CD4-positive, alpha-beta T cell treated with Interleukin-2 at 100 ng/mL for 4 hours (primary cell): Measurements from ENCODE around the gene DOHH.

Experiments
- DNase-seq: peaks from one replicate; pipeline ENCODE4 v3.0.0-alpha.2; 2020; ENCODE audit warnings: low spot score

The DOHH gene, protein sequence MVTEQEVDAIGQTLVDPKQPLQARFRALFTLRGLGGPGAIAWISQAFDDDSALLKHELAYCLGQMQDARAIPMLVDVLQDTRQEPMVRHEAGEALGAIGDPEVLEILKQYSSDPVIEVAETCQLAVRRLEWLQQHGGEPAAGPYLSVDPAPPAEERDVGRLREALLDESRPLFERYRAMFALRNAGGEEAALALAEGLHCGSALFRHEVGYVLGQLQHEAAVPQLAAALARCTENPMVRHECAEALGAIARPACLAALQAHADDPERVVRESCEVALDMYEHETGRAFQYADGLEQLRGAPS

DNA sequence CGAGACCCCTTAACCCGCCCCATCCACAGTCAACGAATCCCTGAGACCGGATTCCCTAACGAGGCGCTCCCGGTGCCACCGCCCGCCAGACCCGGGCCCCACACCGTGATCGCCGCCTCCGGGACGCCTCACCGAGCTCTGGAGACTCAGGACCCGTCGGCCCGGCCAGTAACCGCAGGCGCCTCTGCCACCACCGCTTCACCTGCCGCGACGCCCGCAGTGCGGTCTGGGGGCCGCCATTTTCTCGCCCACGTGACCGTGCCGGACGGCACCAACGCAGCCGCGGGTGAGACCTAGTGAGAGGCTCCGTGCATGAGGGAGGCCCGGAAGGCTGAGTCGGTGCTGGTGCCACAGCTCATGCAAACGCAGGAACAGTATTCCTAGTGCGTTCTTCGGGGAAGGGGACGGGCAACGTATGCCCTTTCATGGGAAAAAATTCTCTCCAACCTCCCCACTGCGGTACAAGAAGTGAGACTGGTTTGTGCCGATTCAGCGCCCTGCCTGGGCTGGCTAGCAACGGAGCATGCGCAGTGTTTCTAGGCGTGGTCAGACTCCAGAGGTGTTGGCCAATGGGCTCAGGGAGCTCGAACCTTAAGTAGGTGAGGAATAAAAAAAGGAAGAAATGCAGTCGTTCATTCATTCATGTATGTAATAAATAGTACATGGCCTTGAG lies at the start of gene DOHH:
Gene DOHH, minus strand, starts transcription at position 246 of the 673 bp plus-strand sequence. CDS start 3,860 bp downstream, outside the sequence.
- DNase-seq, result peak; percentile 98

DNA sequence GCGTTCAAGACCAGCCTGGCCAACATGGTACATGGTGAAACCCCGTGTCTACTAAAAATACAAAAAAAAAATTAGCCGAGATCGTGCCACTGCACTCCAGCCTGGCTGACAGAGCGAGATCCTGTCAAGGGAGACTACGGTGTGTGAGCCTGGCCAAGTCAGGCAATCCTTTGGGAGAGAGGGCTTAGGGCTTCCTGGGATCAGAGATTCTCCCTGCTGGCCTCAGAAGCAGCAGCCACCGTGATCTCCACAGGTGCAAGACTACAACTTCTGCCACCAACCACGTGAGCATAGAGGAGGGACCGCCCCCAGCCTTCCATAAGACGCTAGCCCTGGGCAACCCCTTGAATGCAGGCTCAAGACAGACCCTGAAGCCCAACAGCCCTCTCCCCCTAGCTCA lies 49.3 kb upstream of the DOHH start:
- DNase-seq, result no peak

DNA sequence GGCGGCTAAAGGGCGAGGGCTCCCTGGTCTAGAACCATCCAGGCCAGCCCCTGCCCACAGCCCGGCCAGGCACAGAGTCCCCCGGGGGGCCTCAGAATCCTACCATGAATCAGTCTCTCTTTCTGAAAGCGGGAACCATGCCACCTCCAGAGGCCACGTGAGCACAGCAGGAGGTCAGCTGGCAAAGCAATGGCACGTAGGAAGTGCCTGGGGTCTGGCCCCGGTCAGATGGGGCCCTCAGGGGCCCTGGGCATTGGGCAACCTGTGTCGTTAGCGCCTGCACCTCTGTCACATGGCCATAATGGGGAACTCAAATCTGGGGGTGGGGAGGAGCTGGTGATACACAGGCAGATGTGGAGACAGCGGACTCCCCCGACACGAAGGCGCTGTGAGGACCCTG lies 48.1 kb upstream of the DOHH start:
- no peak for DNase-seq

DNA sequence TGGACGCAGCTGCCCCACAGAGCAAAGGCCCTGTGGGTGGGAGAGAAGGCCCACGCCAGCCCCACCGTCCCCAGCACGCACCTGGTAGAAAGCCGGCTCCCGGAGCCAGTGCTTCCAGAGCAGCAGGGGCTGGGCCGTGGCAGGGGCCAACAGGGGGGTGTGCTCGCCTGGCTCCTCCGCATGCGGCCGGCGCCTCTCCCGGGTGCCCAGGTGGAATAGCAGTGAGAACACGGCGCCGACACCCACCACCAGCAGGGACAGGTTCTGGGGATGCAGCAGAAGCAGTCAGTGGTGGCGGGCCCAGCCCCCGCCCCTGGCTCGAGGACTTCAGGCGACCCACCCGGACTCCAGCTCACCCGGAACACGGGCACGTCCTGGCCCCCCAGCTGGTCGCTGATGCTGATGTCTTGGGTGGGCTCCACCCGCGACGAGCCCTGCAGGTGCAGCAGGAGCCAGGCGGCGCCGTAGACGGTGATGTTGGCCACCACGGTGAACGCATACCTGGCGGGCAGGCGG lies 47.4 kb upstream of the DOHH start:
- no peak for DNase-seq

DNA sequence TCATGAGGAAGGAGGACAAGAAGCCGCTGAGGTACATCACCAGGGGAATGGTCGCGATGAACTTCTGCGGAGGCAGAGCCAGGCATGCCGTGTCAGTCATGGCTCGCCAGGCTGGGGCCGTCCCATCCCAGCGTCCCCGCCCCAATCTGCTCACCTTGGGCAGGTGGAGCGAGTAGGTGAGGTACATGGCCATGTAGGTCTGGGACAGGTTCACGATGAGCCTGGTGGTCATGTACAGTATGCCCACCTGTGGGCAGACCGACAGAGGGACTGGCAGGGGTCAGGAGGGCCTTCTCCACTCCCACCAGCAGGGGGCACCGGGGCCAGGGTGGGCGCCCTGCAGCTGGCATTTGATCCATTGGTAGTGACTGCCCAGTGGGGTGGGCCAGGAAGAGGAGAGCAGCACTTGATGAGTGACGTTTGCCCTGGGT lies 46.8 kb upstream of the DOHH start:
- peak; percentile 31 for DNase-seq

DNA sequence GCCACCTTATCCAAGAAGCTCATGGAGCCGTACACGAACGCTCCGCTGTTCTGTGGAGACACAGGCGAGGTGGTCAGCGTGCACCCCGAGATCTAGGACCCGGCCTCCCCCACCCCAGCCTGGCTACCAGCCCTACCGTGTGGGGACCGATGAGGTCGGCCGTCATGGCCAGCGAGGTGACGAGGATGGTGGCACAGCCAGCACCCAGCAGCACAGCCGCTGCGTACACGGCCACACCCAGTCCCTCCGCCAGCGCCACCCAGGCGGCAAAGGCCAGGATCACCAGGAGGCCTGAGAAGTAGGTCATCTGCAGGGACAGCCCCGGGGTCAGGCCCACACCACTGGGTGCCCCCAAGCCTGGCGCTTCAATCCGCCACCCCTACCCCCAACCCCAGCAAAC lies 45.6 kb upstream of the DOHH start:
- no peak for DNase-seq

DNA sequence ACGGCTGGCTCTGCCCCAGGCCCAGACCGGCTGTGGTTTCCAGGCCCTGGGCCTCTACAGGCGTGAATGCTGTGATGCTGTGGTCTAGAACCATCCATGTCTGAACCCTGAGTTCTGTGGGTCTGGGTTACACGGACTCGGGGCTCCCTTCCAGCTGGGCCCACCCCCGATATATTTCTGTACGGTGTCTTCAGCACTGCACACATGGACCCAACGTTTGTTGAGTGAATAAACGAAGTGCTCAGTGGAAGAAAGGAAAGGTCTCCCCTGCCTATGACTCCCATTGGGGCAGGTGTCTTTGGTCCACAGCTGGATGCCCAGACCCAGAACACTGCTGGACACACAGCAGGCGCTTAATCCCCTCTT lies 45.2 kb upstream of the DOHH start:
- no peak for DNase-seq

DNA sequence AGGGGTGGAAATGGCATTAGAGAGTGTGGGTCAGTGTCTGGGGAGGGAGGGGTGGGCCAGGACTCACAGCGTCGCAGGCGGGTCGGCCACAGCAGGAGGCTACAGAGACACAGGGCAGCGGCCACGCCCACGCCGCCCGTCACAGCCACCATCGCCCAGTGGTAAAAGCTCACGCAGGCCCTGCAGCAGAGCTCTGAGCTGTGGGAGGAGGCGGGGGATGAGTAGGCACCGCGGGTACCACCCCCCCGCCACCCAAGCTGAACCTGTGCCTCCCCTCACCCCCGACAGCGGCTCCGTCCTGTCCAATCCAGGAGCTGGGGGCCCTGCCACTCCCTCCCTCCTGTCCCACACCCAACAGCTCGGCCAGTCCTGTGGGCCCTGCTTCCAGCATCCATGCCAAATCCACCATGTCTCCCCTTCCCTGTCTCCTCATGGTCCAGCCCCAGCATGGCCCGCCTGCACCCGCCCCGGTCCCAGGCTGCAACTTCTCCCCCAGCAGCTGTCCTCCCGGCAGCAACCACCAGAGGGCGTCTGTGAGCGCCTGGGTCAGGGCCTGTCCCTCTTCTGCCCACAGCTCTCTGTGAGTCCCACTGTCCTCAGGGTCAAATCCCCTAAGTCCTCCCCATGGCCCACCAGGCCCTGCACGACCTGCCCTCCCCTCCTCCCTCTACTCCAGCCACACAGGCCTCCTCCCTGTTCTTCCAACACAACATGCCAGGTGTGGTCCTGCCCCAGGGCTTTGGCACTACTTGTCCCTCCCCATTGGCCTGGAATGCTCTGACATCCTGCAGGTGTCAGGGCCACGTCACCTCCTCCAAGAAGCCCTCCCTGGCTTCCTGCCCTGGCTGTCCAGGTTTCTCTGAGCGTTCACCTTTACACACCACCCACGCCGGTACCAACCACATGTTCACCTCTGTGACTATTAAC lies 44.5 kb upstream of the DOHH start:
- DNase-seq, result peak; percentile 77

DNA sequence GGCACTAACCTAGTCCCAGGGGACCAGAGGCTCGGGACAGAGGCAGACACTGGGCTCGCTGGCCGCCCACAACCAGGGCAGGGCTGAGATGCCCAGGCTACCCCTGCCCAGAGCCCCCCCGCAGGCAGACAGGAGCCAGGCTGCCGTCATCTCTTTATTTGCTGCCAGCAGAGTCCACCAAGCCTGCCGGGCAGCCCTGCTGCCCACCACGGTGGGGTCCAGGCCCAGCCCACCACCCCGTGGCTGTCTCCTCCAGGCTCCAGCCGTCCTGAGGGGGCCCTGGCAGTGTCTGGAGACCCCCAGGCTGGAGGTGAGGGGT lies 43.5 kb upstream of the DOHH start:
- DNase-seq, result no peak

DNA sequence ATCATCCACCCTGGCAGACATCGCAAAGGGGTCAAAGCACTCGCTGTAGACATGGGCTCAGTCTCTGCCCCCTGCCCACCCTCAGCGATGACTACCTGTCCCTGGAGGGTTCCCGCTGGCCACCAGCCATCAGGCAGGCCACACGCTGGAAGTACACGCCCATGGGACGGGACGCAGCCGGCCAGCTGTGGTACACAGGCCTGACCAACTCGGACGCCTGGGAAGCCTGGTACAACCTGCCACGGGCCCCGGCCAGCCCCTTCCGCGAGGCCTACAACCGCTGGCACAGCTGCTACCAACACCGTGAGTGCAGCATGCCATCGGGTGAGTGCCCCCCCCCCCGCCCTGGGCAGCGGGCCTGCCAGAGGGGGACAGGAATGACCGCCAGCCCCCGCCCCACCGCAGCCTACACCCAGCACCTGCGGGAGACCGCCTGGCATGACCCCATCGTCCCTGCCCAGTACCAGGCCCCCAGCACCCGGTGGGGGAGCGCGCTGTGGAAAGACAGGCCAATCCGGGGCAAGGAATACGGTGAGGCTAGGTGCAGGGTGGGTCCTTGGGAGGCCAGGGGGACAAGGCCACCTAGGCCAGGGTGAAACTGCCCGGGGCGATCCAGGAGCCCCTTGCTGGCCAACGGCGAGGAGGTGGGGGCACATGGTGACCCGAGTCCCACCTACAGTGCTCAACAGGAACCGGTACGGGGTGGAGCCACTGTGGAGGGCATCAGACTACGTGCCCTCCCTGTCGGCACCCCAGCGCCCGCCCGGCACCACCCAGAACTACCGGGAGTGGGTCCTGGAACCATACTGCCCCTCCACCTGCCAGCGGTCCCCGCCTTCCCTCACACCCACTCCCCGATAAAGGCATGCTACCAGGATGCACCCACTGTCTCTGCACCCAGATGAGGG lies 42.9 kb upstream of the DOHH start:
- no peak for DNase-seq

DNA sequence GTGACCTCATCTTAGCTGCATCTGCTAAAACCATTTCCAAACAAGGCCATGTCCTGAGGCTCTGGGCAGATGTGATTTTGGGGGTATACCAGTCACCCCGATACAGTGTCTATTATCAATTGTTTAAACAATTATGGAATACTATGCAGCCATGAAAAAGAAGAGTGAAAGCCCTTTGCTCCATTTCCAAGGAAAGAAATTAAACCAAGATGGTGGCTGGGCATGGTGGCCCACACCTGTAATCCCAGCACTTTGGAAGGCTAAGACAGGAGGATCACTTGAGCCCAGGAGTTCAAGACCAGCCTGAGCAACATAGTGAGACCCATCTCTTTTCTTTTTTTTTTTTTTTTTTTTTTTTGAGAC lies 39.3 kb upstream of the DOHH start:
- no peak for DNase-seq

DNA sequence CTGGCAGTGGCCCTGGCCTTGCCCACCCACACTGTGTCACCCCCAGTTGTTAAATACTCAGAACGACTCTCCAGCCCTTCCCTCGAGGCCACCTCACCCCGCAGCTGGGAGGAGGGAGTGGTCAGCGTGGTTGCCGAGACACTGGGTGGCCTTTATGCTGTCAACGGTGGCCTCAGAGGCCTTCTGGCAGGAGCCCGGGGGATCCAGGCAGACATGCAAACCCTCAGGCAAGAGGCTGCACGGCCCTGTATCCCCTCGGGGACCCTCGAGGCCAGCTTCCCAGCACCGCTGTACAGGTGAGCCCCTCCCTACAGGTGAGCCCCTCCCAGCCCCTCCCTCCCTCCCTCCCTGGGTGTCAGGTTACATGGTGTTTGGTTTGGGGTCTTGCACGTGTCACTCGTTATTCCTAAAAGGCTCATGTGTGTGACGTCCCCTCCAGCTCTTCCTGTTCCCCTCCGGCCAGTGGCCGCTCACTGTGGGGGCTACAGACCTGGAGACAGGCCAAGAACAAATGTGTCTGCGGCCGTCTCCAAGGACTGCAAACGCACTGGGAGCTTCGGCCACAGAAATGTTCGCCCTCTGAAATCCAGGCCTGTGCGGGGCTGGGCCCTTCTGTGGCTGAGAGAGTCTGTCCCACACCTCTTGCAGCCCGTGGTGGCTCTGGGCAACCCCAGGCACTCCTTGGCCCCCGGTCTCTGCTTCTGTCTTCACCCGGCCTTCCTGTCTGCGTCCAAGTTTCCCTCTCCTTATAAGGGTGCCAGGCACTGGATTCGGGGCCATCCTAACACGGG lies 38.7 kb upstream of the DOHH start, which contains the start of gene TEKTIP1:
Gene TEKTIP1, plus strand, starts transcription at position 210 of the 791 bp plus-strand sequence. Its CDS starts 4 bp downstream, at position 214.
- DNase-seq, result no peak

DNA sequence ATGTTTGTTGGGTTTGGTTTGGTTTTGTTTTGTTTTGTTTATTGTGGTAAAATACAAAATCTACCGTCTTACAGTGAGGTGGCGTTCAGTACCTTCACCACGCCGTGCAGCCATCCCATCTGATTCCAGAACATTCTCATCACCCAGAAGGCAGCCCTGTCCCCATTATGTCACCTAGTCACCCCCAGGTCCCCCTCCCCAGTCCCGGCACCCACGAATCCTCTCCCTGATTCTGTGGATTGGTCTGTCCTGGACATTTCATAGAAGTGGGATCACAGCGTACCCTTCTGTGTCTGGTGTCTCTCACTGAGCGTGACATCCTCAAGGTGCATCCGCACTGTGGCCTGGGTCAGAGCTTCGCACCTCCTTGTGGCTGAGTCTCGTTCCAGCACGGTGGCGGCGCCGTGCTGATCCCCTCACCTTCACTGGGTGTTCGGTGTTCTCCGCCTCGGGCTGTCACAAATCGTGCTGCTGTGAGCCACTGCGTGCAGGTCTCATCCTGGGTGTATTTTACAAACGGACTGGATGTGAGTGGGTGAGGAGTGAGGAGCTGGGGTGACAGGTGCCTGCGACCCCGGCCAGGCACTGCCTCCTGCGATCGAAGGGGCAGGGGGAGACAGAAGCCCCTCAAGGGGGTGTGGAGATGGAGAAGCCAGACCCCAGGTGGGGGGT lies 37.9 kb upstream of the DOHH start:
- no peak for DNase-seq

DNA sequence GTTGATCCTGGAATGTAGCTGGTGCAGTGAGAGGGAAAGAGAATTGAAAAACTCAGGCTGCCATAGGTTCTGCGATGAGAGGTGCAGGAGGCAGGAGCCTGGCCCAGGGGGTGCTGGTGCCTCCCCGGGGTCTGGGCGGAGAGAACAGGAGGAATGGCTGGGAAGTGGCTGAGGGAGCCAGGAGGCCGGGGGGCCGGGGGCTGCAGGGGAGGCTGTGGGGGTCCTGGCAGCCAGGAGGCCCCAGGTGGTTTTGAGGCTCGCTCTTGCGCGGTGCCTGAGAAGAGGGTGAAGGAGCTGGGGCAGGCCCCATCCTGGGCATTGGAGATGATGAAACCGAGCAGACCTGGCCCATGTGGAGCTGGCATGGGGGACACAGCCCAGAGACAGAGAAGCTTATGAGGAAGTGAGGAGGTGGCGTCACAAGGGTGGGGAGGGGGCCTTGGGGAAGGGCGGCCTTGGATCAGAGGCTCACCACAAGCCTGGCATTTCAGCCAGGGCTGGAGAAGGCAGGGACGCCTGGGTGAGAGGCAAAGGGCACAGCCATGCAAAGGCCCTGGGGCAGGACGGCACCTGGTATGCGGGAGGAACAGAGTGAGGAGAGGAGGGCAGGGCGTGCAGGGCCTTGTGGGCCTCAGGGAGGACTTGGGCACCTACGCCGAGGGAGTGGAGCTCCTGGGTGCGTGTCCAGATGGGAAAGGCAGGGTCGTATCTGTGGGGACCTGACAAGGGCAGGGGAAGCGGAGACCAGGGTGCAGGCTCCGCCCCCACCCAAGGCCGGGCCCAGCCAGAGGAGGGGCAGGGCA lies 37.2 kb upstream of the DOHH start:
- DNase-seq, result no peak

DNA sequence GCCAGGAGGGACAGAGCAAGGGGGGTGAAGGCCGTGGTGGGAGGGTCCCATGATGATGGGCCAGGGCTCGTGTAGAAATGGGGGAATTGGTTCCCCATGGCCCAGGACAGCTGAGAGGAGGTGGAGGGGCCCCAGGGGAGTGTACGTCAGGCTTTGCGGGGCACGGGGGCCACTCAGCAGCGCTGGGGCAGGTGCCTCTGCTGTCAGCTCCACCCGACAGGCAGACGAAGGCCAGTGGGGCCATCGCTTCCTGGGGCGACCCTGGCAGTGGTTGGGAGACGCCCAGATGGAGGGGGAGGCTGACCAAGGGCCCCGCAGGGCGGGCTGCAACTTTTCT lies 36.6 kb upstream of the DOHH start:
- DNase-seq, result no peak

DNA sequence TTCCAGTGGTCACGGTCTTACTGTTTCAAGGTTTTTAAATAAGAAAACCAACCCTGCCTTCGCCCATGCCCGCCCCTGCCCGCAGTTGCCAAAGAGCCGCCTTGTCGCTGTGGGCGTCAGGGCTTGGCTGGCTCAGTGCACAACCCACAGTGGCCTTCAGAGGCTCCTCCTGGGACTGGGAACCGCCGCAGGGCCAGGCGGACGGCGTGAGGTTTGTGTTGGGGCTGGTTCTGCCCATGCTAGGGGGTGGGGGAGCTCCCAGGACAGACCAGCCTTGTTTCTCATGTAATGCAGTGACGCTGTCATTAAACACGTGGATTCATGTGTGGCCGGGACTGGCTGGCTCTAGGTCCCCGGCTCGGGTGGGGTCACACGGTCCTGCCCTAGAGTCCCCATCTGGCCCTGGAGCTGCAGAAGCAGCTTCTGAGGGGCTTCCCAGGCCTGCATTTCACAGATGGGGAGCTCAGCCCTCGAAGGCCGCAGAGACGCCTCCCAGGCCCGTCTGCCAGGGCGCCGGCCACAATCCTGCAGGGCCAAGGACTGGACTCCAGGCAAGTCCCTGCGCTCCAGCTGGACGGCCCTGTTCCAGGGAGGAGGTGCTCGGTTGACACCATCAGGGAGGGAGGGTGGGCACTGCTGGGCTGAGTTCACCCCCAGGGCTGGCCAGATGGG lies 36.1 kb upstream of the DOHH start:
- no peak for DNase-seq

DNA sequence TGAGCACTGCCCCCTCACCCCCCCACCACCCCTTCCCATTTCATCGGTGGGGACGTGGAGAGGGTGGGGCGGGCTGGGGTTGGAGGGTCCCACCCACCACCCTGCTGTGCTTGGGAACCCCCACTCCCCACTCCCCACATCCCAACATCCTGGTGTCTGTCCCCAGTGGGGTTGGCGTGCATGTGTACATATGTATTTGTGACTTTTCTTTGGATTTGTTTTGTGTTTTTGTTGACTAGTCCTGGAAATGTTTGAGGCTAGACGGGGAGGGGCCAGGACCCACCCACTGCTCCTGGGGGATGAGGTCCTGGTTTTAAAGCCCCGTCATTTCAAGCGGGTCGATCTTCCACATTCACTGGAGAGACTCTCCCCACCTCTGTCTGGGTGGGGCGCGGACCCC lies 35.5 kb upstream of the DOHH start:
- no peak for DNase-seq

DNA sequence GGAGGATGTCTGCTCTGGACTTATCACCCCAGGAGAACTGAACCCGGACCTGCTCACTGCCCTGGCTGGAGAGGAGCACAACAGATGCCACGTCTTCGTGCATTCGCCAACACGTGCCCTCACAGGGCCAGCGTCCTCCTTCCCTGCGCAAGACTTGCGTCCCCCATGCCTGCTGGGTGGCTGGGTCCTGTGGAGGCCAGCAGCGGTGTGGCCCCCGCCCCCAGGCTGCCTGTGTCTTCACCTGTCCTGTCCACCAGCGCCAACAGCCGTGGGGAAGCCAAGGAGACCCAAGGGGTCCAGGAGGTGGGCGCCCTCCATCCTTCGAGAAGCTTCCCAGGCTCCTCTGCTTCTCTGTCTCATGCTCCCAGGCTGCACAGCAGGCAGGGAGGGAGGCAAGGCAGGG lies 35.1 kb upstream of the DOHH start:
- no peak for DNase-seq

DNA sequence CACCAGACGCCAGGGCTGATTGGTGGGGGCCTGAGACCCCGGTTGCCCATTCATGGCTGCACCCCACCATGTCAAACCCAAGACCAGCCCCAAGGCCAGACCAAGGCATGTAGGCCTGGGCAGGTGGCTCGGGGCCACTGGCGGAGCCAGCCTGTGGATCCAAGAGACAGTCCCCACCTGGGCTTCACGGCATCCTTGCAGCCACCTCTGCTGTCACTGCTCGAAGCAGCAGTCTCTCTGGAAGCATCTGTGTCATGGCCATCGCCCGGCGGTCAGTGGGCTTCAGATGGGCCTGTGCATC lies 34.7 kb upstream of the DOHH start:
- no peak for DNase-seq
